ENCODE results near the gene MARCHF11. TPM values are rescaled to one million over a fixed set of nuclear protein-coding genes. Genes with fewer than 3 reads are reported as not detected.

The MARCHF11 gene
- total and polyA plus RNA-seq, 2 experiments from 2014 or later, result 0.17 to 1.5 TPM

- no peaks in the 10 kb centered on the region for H3K4me1 Mint-ChIP-seq
- no peaks in the 10 kb centered on the region for H3K27me3 ChIP-seq (ENCODE audit: insufficient read depth)
- no peak for DNase-seq (ENCODE audit: low spot score)
Observed at GRCh38 chr5:16066810-16067209, 112.8 kb downstream of the MARCHF11 start.

More at GRCh38 chr5:16066810-16067209, 112.8 kb downstream of the MARCHF11 start:
- H3K27ac ChIP-seq (ENCODE audit: low read depth), result no peak overlapping the region
- no peaks in the 10 kb centered on the region for H4K20me1 ChIP-seq (replicated peaks; ENCODE audit: insufficient read depth)
- ATAC-seq, result no peak
- no peaks in the 10 kb centered on the region for H3K79me2 ChIP-seq (replicated peaks; ENCODE audit: insufficient read depth)
- H2AFZ ChIP-seq, result no peak overlapping the region
- no peaks in the 10 kb centered on the region for H3K36me3 ChIP-seq (ENCODE audit: insufficient read depth)
- Mint-ChIP-seq H3K4me3 (no peak overlapping the region), H3K27me3 (ENCODE audit: insufficient read depth, low read depth, poor library complexity) (peaks cover 5% of the 10 kb centered on the region), H3K9me3 (no peaks in the 10 kb centered on the region), H3K36me3 (ENCODE audit: low read depth) (no peaks in the 10 kb centered on the region), H3K27ac (no peak overlapping the region)
- H3F3A ChIP-seq (replicated peaks; ENCODE audit: low read depth), result no peaks in the 10 kb centered on the region
- H3K4me3 ChIP-seq, result no peak overlapping the region
- H3K4me1 ChIP-seq (ENCODE audit: insufficient read depth), result no peaks in the 10 kb centered on the region
- TF ChIP-seq, protein P1, sequence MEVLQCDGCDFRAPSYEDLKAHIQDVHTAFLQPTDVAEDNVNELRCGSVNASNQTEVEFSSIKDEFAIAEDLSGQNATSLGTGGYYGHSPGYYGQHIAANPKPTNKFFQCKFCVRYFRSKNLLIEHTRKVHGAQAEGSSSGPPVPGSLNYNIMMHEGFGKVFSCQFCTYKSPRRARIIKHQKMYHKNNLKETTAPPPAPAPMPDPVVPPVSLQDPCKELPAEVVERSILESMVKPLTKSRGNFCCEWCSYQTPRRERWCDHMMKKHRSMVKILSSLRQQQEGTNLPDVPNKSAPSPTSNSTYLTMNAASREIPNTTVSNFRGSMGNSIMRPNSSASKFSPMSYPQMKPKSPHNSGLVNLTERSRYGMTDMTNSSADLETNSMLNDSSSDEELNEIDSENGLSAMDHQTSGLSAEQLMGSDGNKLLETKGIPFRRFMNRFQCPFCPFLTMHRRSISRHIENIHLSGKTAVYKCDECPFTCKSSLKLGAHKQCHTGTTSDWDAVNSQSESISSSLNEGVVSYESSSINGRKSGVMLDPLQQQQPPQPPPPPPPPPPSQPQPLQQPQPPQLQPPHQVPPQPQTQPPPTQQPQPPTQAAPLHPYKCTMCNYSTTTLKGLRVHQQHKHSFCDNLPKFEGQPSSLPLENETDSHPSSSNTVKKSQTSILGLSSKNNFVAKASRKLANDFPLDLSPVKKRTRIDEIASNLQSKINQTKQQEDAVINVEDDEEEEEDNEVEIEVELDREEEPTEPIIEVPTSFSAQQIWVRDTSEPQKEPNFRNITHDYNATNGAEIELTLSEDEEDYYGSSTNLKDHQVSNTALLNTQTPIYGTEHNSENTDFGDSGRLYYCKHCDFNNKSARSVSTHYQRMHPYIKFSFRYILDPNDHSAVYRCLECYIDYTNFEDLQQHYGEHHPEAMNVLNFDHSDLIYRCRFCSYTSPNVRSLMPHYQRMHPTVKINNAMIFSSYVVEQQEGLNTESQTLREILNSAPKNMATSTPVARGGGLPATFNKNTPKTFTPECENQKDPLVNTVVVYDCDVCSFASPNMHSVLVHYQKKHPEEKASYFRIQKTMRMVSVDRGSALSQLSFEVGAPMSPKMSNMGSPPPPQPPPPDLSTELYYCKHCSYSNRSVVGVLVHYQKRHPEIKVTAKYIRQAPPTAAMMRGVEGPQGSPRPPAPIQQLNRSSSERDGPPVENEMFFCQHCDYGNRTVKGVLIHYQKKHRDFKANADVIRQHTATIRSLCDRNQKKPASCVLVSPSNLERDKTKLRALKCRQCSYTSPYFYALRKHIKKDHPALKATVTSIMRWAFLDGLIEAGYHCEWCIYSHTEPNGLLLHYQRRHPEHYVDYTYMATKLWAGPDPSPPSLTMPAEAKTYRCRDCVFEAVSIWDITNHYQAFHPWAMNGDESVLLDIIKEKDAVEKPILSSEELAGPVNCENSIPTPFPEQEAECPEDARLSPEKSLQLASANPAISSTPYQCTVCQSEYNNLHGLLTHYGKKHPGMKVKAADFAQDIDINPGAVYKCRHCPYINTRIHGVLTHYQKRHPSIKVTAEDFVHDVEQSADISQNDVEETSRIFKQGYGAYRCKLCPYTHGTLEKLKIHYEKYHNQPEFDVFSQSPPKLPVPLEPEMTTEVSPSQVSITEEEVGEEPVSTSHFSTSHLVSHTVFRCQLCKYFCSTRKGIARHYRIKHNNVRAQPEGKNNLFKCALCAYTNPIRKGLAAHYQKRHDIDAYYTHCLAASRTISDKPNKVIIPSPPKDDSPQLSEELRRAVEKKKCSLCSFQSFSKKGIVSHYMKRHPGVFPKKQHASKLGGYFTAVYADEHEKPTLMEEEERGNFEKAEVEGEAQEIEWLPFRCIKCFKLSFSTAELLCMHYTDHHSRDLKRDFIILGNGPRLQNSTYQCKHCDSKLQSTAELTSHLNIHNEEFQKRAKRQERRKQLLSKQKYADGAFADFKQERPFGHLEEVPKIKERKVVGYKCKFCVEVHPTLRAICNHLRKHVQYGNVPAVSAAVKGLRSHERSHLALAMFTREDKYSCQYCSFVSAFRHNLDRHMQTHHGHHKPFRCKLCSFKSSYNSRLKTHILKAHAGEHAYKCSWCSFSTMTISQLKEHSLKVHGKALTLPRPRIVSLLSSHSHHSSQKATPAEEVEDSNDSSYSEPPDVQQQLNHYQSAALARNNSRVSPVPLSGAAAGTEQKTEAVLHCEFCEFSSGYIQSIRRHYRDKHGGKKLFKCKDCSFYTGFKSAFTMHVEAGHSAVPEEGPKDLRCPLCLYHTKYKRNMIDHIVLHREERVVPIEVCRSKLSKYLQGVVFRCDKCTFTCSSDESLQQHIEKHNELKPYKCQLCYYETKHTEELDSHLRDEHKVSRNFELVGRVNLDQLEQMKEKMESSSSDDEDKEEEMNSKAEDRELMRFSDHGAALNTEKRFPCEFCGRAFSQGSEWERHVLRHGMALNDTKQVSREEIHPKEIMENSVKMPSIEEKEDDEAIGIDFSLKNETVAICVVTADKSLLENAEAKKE (CRISPR knock-in tag; IDR thresholded peaks at IDR 0.05), result no peak
- TF ChIP-seq JUNB (IDR thresholded peaks at IDR 0.05; ENCODE audit: unreplicated experiment) (no peak), POLR2AphosphoS5 (IDR thresholded peaks at IDR 0.05; ENCODE audit: low read depth) (no peak), ZNF331 (CRISPR knock-in tag; IDR thresholded peaks at IDR 0.05; ENCODE audit: low read depth) (no peak), STAT1 (IDR thresholded peaks at IDR 0.05; ENCODE audit: unreplicated experiment) (no peak), ZNF114 (CRISPR knock-in tag; IDR thresholded peaks at IDR 0.05) (no peak), EZH2phosphoT487 (IDR thresholded peaks at IDR 0.05; ENCODE audit: unreplicated experiment) (no peak), CREB1 (CRISPR knock-in tag; IDR thresholded peaks at IDR 0.05; ENCODE audit: low read depth) (no peak)
- TF ChIP-seq, protein P2, sequence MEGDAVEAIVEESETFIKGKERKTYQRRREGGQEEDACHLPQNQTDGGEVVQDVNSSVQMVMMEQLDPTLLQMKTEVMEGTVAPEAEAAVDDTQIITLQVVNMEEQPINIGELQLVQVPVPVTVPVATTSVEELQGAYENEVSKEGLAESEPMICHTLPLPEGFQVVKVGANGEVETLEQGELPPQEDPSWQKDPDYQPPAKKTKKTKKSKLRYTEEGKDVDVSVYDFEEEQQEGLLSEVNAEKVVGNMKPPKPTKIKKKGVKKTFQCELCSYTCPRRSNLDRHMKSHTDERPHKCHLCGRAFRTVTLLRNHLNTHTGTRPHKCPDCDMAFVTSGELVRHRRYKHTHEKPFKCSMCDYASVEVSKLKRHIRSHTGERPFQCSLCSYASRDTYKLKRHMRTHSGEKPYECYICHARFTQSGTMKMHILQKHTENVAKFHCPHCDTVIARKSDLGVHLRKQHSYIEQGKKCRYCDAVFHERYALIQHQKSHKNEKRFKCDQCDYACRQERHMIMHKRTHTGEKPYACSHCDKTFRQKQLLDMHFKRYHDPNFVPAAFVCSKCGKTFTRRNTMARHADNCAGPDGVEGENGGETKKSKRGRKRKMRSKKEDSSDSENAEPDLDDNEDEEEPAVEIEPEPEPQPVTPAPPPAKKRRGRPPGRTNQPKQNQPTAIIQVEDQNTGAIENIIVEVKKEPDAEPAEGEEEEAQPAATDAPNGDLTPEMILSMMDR (conservative IDR thresholded peaks at IDR 0.05; ENCODE audit: low read depth in 2 of 2), result no peak
- TF ChIP-seq, protein P3, sequence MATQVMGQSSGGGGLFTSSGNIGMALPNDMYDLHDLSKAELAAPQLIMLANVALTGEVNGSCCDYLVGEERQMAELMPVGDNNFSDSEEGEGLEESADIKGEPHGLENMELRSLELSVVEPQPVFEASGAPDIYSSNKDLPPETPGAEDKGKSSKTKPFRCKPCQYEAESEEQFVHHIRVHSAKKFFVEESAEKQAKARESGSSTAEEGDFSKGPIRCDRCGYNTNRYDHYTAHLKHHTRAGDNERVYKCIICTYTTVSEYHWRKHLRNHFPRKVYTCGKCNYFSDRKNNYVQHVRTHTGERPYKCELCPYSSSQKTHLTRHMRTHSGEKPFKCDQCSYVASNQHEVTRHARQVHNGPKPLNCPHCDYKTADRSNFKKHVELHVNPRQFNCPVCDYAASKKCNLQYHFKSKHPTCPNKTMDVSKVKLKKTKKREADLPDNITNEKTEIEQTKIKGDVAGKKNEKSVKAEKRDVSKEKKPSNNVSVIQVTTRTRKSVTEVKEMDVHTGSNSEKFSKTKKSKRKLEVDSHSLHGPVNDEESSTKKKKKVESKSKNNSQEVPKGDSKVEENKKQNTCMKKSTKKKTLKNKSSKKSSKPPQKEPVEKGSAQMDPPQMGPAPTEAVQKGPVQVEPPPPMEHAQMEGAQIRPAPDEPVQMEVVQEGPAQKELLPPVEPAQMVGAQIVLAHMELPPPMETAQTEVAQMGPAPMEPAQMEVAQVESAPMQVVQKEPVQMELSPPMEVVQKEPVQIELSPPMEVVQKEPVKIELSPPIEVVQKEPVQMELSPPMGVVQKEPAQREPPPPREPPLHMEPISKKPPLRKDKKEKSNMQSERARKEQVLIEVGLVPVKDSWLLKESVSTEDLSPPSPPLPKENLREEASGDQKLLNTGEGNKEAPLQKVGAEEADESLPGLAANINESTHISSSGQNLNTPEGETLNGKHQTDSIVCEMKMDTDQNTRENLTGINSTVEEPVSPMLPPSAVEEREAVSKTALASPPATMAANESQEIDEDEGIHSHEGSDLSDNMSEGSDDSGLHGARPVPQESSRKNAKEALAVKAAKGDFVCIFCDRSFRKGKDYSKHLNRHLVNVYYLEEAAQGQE (IDR thresholded peaks at IDR 0.05; ENCODE audit: unreplicated experiment), result no peak
- TF ChIP-seq, protein P4, sequence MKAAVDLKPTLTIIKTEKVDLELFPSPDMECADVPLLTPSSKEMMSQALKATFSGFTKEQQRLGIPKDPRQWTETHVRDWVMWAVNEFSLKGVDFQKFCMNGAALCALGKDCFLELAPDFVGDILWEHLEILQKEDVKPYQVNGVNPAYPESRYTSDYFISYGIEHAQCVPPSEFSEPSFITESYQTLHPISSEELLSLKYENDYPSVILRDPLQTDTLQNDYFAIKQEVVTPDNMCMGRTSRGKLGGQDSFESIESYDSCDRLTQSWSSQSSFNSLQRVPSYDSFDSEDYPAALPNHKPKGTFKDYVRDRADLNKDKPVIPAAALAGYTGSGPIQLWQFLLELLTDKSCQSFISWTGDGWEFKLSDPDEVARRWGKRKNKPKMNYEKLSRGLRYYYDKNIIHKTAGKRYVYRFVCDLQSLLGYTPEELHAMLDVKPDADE (IDR thresholded peaks at IDR 0.05), result no peak
- no peaks in the 10 kb centered on the region for H3K9me2 ChIP-seq (ENCODE audit: insufficient read depth)
- no peak overlapping the region for H3K4me2 ChIP-seq

Data from GM23338 (cell line).